Right ventricle myocardium superior (tissue), 1 donor: ENCODE data around the gene EVPLL. TPM values are rescaled to one million over a fixed set of nuclear protein-coding genes. Genes with fewer than 3 reads are reported as not detected.
"Not testable (repeated sequence)": the region's sequence is repeated elsewhere in the genome, so short reads cannot be mapped to it uniquely, and the experiment has no call there.

ENCODE experiments used
- ATAC-seq: fragments of 200-7000 bp; cut with Tn5 transposase; one replicate; pipeline ENCODE4 v1.9.1; 2020; ENCODE audit warnings: mild to moderate bottlenecking; ENCODE audit not compliant: poor library complexity
- DNase-seq: peaks from one replicate; pipeline ENCODE4 v3.0.0-alpha.2; 2020
- intact Hi-C: fragments of 100-400 bp; cut with DNase I; formaldehyde crosslinking; loops from one replicate; pipeline ENCODE4 v1.11.2; 2022
- total RNA-seq: library from RNA; stranded (reverse); fragmentation: NEBNext Ultra II Directional; extraction: Animal tissue kit (Norgen Biotek cat#: 25700); gene quantifications from one replicate; pipeline ENCODE4 v1.2.1, GENCODE V29; 2021
- donor health status: DM: no; HTN: yes; CAD: no; lungs with severe emphysema.

EVPLL gene
- total RNA-seq, 1 donor from 2014 or later: not detected

- DNase-seq: no peak
- no peak for ATAC-seq
- intact Hi-C loops: no loop called here
Measured at GRCh38 chr17:18374216-18374615, 3.4 kb upstream of the EVPLL start.

GRCh38 chr17:18378205-18378505 lies 577 bp downstream of the EVPLL start:
- intact Hi-C loops: no loop called here
- no peak for DNase-seq
- ATAC-seq: no peak

DNA sequence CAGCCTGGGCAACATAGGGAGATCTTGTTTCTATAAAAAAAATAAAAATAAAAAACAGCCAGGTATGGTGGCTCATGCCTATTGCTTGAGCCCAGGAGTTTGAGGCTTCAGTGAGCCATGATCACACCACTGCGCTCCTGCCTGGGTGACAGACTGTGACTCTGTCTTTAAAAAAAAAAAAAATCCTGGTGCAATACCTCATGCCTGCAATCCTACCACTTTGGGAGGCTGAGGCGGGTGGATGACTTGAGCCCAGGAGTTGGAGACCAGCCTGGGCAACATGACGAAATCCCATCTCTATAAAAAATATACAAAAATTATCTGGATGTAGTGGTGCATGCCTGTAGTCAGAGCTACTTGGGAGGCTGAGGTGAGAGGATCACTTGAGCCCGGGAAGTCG lies 1.0 kb downstream of the EVPLL start:
- ATAC-seq, intact Hi-C loops, DNase-seq: not testable (repeated sequence)

DNA sequence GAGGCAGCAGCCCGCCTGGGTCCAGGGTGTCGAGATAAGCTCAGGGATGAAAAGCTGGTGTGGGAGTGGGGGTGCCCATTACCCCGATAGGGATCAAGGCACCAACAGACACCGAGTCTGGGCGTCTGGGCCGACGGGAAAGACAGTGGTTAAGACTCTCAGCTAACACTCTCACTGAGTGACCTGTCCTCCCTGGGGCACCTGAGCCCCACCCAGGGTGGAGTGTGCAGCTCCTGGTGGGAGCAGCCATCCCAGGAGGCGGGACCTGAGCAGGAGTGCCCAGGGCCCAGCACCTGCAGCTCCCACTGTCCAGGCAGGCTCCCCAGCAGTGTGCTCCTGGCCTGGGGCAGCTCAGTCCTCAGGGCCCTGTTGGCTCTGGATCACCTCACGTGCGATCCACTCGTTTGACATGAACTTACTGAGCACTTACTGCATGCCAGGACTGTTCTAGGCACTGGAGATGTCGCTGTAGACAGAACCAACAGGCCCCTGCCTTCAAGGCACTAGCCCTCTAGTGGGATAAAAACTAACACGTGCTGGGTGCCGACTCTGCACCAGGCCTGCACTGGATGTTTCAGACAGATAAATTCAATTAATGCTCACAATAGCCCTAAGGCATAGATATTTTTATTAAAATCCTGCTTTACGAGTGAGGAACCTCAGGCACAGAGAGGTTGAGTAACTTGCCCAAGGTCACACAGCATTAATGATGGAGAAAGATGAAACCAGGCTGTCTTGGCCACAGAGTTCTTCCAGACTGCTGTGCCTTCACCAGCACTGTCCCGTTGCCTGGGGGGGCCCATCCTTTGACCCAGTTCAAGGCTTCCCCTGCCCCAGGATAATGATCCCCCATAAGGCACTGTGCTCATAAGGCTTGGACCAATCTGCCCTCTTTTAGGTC lies 1.9 kb downstream of the EVPLL start:
- DNase-seq (no peak), ATAC-seq (no peak)
- intact Hi-C loops: no loop called here

DNA sequence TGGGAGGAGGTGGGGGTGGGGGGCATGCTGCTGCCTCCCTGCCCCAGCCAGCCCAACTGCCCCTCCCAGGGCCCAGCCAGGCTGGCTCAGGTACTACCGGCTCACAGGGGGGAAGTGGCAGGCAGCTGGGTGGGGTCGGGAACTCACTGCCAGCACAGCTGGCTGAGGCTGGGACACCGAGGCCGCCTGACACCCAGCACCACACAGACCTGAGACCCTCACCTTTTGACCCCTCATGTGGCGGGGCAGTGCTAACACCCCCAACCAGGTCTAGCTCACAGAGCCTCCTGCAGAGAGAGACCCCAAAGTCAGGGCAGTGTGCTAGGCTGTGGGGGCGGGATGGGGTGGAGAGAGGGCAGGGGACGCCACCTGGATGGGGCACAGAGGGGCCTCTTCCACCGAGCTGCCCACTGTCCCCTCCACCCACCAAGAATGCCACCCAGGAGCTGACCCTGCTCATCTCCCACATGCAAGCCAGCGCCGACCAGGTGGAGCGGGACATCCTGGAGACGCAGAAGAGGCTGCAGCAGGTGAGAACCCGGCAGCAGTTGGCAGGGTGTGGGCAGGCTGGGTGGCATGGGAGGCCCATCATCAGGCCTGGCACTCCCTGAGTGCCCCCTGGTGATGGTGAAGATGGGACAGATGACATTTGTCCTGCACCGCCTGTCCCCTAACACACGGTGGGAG lies 3.0 kb downstream of the EVPLL start:
- intact Hi-C loops: no loop called here
- DNase-seq: no peak
- no peak for ATAC-seq

- DNase-seq (no peak), ATAC-seq (no peak)
- intact Hi-C loops: no loop called here
Measured at GRCh38 chr17:18381158-18381952, 3.8 kb downstream of the EVPLL start.

GRCh38 chr17:18381953-18382245 lies 4.3 kb downstream of the EVPLL start:
- intact Hi-C loops: no loop called here
- ATAC-seq (no peak), DNase-seq (no peak)

DNA sequence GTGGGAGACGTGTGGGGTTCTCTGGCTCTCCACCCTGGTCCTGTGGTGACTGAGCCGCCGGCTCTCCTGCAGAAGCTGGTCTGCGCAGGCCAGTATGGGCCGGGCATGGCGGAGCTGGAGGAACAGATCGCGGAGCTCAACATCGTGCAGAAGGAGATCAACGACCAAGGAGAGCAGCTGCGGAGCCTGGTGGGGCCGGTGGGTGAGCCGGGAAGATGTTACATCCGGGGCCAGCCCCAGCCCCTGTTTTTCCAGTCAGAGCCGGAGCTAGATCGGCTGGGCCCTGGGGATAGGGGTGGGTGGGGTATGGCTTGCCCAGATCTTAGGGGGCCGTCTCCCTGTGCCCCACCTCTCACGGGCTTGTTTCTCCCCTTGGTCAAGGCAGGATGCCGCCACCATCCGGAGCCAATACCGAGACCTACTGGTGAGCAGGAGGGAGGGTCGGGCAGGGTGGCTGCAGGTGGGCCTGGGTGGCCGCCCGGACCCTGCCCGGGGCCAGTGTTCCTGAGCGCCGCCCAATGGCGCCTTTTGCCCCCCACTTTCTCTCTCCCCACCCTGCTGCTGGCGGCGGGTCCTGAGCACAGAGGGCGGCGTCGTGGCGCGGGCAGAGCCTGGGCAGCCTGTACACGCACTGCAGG lies 5.0 kb downstream of the EVPLL start:
- intact Hi-C loops: no loop called here
- ATAC-seq (no peak), DNase-seq (no peak)

DNA sequence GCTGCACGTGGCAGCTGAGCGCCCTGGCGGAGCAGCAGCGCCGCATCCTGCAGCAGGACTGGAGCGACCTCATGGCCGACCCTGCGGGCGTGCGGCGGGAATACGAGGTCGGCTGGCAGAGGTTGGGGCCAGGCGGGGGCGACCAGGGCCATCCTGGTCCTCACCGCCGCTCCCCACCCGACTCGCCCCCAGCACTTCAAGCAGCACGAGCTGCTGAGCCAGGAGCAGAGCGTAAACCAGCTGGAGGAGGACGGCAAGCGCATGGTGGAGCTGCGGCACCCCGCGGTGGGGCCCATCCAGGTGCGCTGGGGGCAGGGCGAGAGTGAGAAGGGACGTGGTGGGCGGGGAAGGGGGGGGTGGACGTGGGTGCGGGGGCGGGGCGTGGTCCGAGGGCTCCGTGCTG lies 5.5 kb downstream of the EVPLL start:
- intact Hi-C loops, DNase-seq, ATAC-seq: not testable (repeated sequence)

DNA sequence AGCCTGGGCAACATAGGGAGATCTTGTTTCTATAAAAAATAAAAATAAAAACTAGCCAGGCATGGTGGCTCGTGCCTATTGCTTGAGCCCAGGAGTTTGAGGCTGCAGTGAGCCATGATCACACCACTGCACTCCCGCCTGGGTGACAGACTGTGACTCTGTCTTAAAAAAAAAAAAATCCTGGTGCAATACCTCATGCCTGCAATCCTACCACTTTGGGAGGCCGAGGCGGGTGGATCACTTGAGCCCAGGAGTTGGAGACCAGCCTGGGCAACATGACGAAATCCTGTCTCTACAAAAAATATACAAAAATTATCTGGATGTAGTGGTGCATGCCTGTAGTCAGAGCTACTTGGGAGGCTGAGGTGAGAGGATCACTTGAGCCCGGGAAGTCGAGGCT lies 6.7 kb downstream of the EVPLL start:
- ATAC-seq, intact Hi-C loops, DNase-seq: not testable (repeated sequence)

DNA sequence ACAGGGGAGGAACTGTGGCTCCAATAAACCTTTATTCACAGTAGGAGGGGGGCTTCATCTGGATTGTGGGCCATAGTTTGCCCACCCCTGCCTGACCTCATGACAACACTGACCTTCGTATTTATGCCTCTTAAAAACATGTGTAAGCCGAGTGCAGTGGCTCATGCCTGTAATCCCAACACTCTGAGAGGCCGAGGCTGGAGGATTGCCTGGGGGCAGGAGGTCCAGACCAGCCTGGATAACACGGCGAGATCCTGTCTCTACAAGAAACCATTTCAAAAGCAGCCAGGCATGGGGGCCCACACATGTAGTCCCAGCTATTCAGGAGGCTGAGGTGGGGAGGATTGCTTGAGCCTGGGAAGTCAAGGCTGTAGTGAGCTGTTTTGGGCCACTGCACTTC lies 10.0 kb downstream of the EVPLL start:
- DNase-seq, intact Hi-C loops, ATAC-seq: not testable (repeated sequence)

DNA sequence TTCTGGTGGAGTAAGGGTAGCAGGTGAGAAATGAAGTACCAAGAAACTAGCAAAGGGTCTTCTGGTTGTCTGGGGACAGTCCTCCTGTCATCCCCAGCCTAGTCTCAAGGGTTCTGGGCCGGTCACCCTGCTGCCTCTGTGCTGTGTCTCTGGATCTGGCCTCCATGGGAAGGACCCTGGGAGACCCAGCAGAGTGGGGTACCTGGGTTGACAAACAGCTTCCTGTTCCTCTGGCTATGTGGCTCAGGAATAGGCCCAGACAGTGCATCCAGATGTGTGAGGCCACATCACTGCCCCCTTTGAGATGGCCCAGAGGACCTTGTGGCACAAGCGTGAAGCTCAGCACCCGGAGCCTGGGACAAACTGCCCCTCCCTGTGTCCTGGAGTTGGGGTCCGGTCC lies 10.7 kb downstream of the EVPLL start:
- ATAC-seq, intact Hi-C loops, DNase-seq: not testable (repeated sequence)

GRCh38 chr17:18388728-18389127 lies 11.2 kb downstream of the EVPLL start:
- ATAC-seq: peak; percentile 49
- DNase-seq, intact Hi-C loops: not testable (repeated sequence)

DNA sequence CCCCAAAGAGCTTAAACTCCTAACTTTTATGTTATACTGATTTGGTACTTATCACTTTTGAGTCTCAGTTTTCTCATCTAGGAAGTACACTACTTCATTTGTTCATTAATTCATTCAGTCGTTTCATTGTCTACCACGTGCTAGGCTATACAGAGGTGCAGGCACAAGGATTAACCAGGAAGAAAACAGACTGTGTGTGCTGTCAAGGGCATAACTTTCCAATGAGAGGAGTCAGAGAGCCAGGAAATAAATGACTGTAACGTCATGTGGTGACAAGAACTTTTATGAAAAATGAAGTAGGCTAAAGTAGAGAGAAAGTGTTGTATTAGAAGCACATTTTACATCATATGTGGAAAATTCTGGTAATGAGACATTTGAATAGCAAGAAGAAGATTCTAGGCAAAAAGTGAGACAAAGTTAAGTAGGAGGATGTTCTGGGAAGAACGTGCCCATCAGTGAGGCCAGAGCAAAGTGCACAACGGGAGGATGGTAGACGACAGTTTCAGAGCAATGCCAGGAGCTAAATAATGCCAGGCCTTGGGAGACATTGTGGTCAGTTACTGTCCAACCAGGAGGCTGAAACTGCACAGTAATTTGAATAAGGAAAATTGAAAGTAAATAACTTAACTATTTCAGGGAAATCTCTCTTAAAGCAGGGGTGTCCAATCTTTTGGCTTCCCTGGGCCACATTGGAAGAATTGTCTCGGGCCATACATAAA lies 24.5 kb downstream of the EVPLL start:
- DNase-seq, intact Hi-C loops, ATAC-seq: not testable (repeated sequence)

GRCh38 chr17:18403166-18403565 lies 25.6 kb downstream of the EVPLL start:
- DNase-seq, intact Hi-C loops, ATAC-seq: not testable (repeated sequence)

DNA sequence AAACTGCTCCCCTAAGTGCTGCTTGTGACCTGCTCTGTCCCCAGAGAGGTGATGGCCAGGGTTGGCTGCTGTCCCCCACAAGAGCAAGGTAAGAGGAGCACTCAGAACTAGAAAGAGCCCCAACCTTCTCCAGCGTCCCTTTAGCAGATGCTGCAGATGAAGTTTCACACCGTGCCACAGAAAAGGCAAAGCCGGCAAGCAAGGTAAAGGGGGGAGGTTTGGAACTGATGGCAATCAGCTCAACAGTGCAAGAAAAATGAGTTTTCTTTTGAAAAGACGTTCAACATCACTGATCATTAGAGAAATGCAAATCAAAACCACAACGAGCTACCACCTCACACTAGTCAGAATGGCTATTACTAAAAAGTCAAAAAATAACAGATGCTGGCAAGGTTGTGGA lies 26.0 kb downstream of the EVPLL start:
- ATAC-seq, intact Hi-C loops, DNase-seq: not testable (repeated sequence)

- DNase-seq, intact Hi-C loops, ATAC-seq: not testable (repeated sequence)
Measured at GRCh38 chr17:18408906-18409305, 31.3 kb downstream of the EVPLL start.

DNA sequence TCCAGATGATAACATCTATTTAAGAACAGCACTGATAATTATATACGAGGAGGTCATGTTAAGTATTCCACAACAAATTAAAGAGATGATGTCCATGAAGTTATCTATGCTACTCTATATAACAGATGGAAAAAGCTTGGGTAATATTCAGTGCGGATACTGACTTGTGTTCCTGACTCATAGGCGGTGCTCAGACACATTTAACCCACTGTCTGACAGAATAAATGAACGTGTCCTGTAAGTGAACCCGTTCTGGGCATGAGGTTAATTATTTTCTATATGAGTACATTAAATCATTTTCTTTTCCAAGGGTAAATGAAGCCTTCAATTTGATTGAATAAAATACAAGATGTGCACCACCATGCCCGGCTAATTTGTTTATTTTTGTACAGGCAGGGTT lies 31.7 kb downstream of the EVPLL start:
- intact Hi-C loops, ATAC-seq, DNase-seq: not testable (repeated sequence)
